PFSK-1 (cell line): ENCODE results near the gene ENTPD2.

ENCODE experiments used
- POLR2AphosphoS5 ChIP-seq: IDR thresholded peaks from 2 replicates; pipeline ENCODE4 v1.6.1; 2012; ENCODE audit warnings: low read depth, mild to moderate bottlenecking, control low read depth, low read length, moderate library complexity
- TAF1 ChIP-seq: IDR thresholded peaks from 2 replicates; pipeline ENCODE4 v1.6.1; 2012; ENCODE audit warnings: low read length, control low read depth, borderline replicate concordance; ENCODE audit not compliant: insufficient read depth
- TF ChIP-seq, protein P1 (sequence below), 2 experiments: IDR thresholded peaks; 2 replicates each; pipeline versions ENCODE4 v1.6.1 to v1.8.0; 2011 to 2012; ENCODE audit warnings: low read depth in 2 of 2, low read length in 2 of 2, control low read depth in 1 of 2, inconsistent platforms in 1 of 2, mild to moderate bottlenecking in 1 of 2, moderate library complexity in 1 of 2; ENCODE audit not compliant: insufficient read depth in 1 of 2

DNA sequence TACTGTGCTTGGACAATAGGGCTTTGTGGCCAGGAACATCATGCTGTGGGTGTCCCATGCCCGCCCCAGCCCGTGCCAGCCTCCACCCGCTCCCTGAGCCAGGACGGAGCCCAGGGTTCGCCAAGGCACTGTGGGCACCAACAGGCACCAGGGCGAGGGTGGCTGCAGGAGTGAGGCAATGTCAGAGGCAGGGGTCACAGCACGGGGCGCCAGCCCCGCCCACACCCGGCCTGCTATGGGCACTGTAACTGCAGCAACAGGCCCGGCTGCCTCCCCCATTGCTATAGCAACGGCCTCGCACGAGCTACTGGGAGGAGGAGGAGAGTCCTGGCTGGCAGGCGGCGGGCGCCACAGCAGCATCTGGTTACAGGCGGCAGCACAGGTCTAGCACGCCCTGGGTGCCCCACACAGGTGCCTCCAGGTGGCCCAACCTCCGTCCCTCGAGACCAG lies 28.3 kb downstream of the ENTPD2 start:
- no peak for TF ChIP-seq TAF1
- TF ChIP-seq, protein P1, sequence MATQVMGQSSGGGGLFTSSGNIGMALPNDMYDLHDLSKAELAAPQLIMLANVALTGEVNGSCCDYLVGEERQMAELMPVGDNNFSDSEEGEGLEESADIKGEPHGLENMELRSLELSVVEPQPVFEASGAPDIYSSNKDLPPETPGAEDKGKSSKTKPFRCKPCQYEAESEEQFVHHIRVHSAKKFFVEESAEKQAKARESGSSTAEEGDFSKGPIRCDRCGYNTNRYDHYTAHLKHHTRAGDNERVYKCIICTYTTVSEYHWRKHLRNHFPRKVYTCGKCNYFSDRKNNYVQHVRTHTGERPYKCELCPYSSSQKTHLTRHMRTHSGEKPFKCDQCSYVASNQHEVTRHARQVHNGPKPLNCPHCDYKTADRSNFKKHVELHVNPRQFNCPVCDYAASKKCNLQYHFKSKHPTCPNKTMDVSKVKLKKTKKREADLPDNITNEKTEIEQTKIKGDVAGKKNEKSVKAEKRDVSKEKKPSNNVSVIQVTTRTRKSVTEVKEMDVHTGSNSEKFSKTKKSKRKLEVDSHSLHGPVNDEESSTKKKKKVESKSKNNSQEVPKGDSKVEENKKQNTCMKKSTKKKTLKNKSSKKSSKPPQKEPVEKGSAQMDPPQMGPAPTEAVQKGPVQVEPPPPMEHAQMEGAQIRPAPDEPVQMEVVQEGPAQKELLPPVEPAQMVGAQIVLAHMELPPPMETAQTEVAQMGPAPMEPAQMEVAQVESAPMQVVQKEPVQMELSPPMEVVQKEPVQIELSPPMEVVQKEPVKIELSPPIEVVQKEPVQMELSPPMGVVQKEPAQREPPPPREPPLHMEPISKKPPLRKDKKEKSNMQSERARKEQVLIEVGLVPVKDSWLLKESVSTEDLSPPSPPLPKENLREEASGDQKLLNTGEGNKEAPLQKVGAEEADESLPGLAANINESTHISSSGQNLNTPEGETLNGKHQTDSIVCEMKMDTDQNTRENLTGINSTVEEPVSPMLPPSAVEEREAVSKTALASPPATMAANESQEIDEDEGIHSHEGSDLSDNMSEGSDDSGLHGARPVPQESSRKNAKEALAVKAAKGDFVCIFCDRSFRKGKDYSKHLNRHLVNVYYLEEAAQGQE (IDR thresholded peaks at IDR 0.05; ENCODE audit: insufficient read depth in 1 of 2, low read depth in 2 of 2, low read length in 2 of 2), result no peak
- TF ChIP-seq POLR2AphosphoS5, result no peak
